Fibroblast of lung (primary cell): ENCODE results near the gene SRSF11.

ENCODE experiments used
- EZH2 ChIP-seq: IDR thresholded peaks from 2 replicates; pipeline ENCODE4 v1.5.1; 2012; ENCODE audit warnings: low read length, control low read depth, mild to moderate bottlenecking; ENCODE audit errors: missing control alignments
- TF ChIP-seq, protein P1 (sequence below), 2 donors: IDR thresholded peaks in 1 of 2; conservative IDR thresholded peaks in 1 of 2; 1 replicate in 1 of 2; 2 replicates in 1 of 2; pipeline ENCODE4 v1.5.1; 2011 to 2012; ENCODE audit warnings: low read length in 2 of 2, control low read depth in 1 of 2, inconsistent platforms in 1 of 2, low read depth in 1 of 2, mild to moderate bottlenecking in 1 of 2

DNA sequence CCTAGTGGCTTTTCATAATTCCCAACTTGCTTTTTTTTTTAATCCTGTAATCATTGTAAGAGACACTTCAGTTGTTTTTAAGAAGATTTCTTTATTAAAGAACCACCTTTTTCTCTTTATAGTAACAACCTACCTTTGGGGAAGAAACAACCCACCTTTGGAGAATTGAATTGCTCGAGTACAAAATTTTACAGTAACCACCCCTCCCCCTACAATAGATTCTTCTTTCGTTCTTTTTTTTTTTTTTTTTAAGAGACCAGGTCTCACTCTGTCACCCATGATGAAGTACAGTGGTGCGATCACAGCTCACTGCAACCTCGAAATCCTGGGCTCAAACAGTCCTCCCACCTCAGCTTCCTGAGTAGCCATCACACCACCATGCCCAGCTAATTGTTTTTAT lies 13.7 kb upstream of the SRSF11 start:
- TF ChIP-seq, protein P1, sequence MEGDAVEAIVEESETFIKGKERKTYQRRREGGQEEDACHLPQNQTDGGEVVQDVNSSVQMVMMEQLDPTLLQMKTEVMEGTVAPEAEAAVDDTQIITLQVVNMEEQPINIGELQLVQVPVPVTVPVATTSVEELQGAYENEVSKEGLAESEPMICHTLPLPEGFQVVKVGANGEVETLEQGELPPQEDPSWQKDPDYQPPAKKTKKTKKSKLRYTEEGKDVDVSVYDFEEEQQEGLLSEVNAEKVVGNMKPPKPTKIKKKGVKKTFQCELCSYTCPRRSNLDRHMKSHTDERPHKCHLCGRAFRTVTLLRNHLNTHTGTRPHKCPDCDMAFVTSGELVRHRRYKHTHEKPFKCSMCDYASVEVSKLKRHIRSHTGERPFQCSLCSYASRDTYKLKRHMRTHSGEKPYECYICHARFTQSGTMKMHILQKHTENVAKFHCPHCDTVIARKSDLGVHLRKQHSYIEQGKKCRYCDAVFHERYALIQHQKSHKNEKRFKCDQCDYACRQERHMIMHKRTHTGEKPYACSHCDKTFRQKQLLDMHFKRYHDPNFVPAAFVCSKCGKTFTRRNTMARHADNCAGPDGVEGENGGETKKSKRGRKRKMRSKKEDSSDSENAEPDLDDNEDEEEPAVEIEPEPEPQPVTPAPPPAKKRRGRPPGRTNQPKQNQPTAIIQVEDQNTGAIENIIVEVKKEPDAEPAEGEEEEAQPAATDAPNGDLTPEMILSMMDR (conservative IDR thresholded peaks at IDR 0.05 in 1 of 2, IDR thresholded peaks at IDR 0.05 in 1 of 2; ENCODE audit: low read depth in 1 of 2, low read length in 2 of 2), result no peak
- no peak for TF ChIP-seq EZH2
